Ovary (tissue), 3 donors: Measurements from ENCODE around the gene GRID1.

Experiments
- EP300 ChIP-seq: sonication (generic); formaldehyde crosslinking; IDR thresholded peaks from one replicate; pipeline ENCODE4 v1.6.1; 2017; ENCODE audit warnings: antibody characterized with exemption
- POLR2A ChIP-seq: fragments of 450-650 bp; IDR thresholded peaks from one replicate; pipeline ENCODE4 v1.6.1; 2017; ENCODE audit warnings: antibody characterized with exemption, mild to moderate bottlenecking, moderate library complexity
- TF ChIP-seq, protein P1 (sequence below), 3 donors: fragments of 450-650 bp in 2 of 3; fragments of 200-600 bp in 1 of 3; IDR thresholded peaks; one replicate each; pipeline versions ENCODE4 v1.5.1 to v1.8.0; 2016 to 2022; ENCODE audit warnings: antibody characterized with exemption in 3 of 3, mild to moderate bottlenecking in 1 of 3
- donor health status: DM: no; HTN: no; CAD: no.

DNA sequence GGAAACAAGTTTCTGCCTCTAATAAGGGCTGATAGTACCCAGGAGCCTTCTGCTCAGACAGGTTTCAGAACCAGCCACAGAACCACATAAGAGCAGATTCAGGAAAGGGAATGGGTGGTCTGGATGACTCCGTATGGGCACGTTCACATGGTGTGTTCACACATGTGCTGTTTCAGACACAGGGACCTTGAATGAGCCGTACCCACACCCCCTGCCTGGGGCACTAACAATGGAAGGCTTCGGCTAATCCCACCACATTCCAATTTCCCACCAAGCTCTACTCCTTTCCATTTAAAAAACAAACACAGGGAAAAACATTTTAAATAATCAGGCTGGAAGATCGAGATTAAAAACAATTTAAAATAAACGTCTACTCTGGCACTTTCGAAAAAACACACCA lies 217.3 kb downstream of the GRID1 start:
- TF ChIP-seq, protein P1, sequence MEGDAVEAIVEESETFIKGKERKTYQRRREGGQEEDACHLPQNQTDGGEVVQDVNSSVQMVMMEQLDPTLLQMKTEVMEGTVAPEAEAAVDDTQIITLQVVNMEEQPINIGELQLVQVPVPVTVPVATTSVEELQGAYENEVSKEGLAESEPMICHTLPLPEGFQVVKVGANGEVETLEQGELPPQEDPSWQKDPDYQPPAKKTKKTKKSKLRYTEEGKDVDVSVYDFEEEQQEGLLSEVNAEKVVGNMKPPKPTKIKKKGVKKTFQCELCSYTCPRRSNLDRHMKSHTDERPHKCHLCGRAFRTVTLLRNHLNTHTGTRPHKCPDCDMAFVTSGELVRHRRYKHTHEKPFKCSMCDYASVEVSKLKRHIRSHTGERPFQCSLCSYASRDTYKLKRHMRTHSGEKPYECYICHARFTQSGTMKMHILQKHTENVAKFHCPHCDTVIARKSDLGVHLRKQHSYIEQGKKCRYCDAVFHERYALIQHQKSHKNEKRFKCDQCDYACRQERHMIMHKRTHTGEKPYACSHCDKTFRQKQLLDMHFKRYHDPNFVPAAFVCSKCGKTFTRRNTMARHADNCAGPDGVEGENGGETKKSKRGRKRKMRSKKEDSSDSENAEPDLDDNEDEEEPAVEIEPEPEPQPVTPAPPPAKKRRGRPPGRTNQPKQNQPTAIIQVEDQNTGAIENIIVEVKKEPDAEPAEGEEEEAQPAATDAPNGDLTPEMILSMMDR (IDR thresholded peaks at IDR 0.05), result no peak
- no peak for TF ChIP-seq POLR2A
- no peak for TF ChIP-seq EP300
